Muscle layer of colon (tissue), 2 donors: ENCODE results near the gene TUG1.

Experiments used
- H3K27ac ChIP-seq: one replicate; pipeline ENCODE4 v1.7.0; 2013; ENCODE audit warnings: low read depth, mild to moderate bottlenecking, low read length, moderate library complexity
- H3K27me3 ChIP-seq, 2 donors: one replicate each; pipeline ENCODE4 v1.7.0; 2013; ENCODE audit warnings: low read length in 2 of 2, mild to moderate bottlenecking in 2 of 2; ENCODE audit not compliant: insufficient read depth in 2 of 2, control insufficient read depth in 1 of 2
- H3K36me3 ChIP-seq: one replicate; pipeline ENCODE4 v1.7.0; 2013; ENCODE audit warnings: mild to moderate bottlenecking, low read length; ENCODE audit not compliant: insufficient read depth
- H3K4me1 ChIP-seq: one replicate; pipeline ENCODE4 v1.7.0; 2013; ENCODE audit warnings: mild to moderate bottlenecking, low read length; ENCODE audit not compliant: insufficient read depth
- H3K4me3 ChIP-seq, 2 donors: one replicate each; pipeline ENCODE4 v1.7.0; 2013; ENCODE audit warnings: low read length in 2 of 2, low read depth in 1 of 2, mild to moderate bottlenecking in 1 of 2, moderate library complexity in 1 of 2
- H3K9ac ChIP-seq: one replicate; pipeline ENCODE4 v1.7.0; 2013; ENCODE audit warnings: low read length
- H3K9me3 ChIP-seq: one replicate; pipeline ENCODE4 v1.7.0; 2013; ENCODE audit warnings: mild to moderate bottlenecking, low read length
- donor health status: abdominal sarcoma.
- donor health status: Adenocarcinoma of cecum.

Gene TUG1

GRCh38 chr22:30979932-30980331 is 10.9 kb downstream of the TUG1 start:
- Histone ChIP-seq H3K9me3 (peaks cover 14% of the 10 kb centered on the region), H3K4me1 (no peaks in the 10 kb centered on the region), H3K27ac (no peak overlapping the region), H3K36me3 (peaks cover 9% of the 10 kb centered on the region), H3K9ac (no peak overlapping the region), H3K4me3 (no peak overlapping the region), H3K27me3 (no peaks in the 10 kb centered on the region)

- Histone ChIP-seq H3K27me3 (no peaks in the 10 kb centered on the region), H3K36me3 (no peaks in the 10 kb centered on the region), H3K4me3 (no peak overlapping the region), H3K27ac (no peak overlapping the region), H3K4me1 (no peaks in the 10 kb centered on the region), H3K9ac (no peak overlapping the region), H3K9me3 (no peaks in the 10 kb centered on the region)
Observed at GRCh38 chr22:30982512-30982911, 13.4 kb downstream of the TUG1 start.

- Histone ChIP-seq H3K9me3 (no peaks in the 10 kb centered on the region), H3K9ac (no peak overlapping the region)
Observed at GRCh38 chr22:30984317-30984716, 15.3 kb downstream of the TUG1 start.

GRCh38 chr22:30985561-30986208 is 16.6 kb downstream of the TUG1 start:
- no peak overlapping the region for H3K27ac ChIP-seq
- no peaks in the 10 kb centered on the region for H3K9me3 ChIP-seq
- H3K36me3 ChIP-seq = no peaks in the 10 kb centered on the region
- H3K9ac ChIP-seq = no peak overlapping the region
- no peaks in the 10 kb centered on the region for H3K27me3 ChIP-seq
- H3K4me3 ChIP-seq = no peak overlapping the region
- no peaks in the 10 kb centered on the region for H3K4me1 ChIP-seq

More at GRCh38 chr22:30984317-30984716, 15.3 kb downstream of the TUG1 start:
- H3K36me3 ChIP-seq = no peaks in the 10 kb centered on the region
- no peak overlapping the region for H3K4me3 ChIP-seq
- no peak overlapping the region for H3K27ac ChIP-seq
- no peaks in the 10 kb centered on the region for H3K27me3 ChIP-seq
- no peaks in the 10 kb centered on the region for H3K4me1 ChIP-seq

GRCh38 chr22:30989474-30989873 is 20.4 kb downstream of the TUG1 start:
- H3K27me3 ChIP-seq = no peaks in the 10 kb centered on the region
- H3K27ac ChIP-seq = no peak overlapping the region
- no peak overlapping the region for H3K4me3 ChIP-seq
- no peaks in the 10 kb centered on the region for H3K9me3 ChIP-seq
- H3K9ac ChIP-seq = no peak overlapping the region
- no peaks in the 10 kb centered on the region for H3K4me1 ChIP-seq
- no peaks in the 10 kb centered on the region for H3K36me3 ChIP-seq

GRCh38 chr22:30990690-30991089 is 21.6 kb downstream of the TUG1 start:
- Histone ChIP-seq H3K27me3 (no peaks in the 10 kb centered on the region), H3K4me1 (no peaks in the 10 kb centered on the region), H3K9me3 (no peaks in the 10 kb centered on the region), H3K27ac (no peak overlapping the region), H3K4me3 (no peak overlapping the region), H3K9ac (no peak overlapping the region), H3K36me3 (no peaks in the 10 kb centered on the region)

GRCh38 chr22:30992565-30992964 is 23.5 kb downstream of the TUG1 start:
- H3K27ac ChIP-seq = no peak overlapping the region
- H3K4me3 ChIP-seq = no peak overlapping the region
- no peaks in the 10 kb centered on the region for H3K4me1 ChIP-seq
- H3K36me3 ChIP-seq = no peaks in the 10 kb centered on the region
- H3K9me3 ChIP-seq = no peaks in the 10 kb centered on the region
- no peak overlapping the region for H3K9ac ChIP-seq
- H3K27me3 ChIP-seq = no peaks in the 10 kb centered on the region

GRCh38 chr22:30994960-30995359 is 25.9 kb downstream of the TUG1 start:
- Histone ChIP-seq H3K4me1 (no peaks in the 10 kb centered on the region), H3K9ac (no peak overlapping the region), H3K4me3 (no peak overlapping the region), H3K9me3 (no peaks in the 10 kb centered on the region), H3K36me3 (no peaks in the 10 kb centered on the region), H3K27ac (no peak overlapping the region), H3K27me3 (no peaks in the 10 kb centered on the region)

- H3K27ac ChIP-seq = no peak overlapping the region
- H3K9me3 ChIP-seq = no peaks in the 10 kb centered on the region
- no peaks in the 10 kb centered on the region for H3K4me1 ChIP-seq
- no peaks in the 10 kb centered on the region for H3K36me3 ChIP-seq
- H3K9ac ChIP-seq = no peak overlapping the region
- no peak overlapping the region for H3K4me3 ChIP-seq
- H3K27me3 ChIP-seq = no peaks in the 10 kb centered on the region
Observed at GRCh38 chr22:30996462-30996861, 27.4 kb downstream of the TUG1 start.

- no peaks in the 10 kb centered on the region for H3K27me3 ChIP-seq
- H3K36me3 ChIP-seq = no peaks in the 10 kb centered on the region
- no peaks in the 10 kb centered on the region for H3K4me1 ChIP-seq
- no peak overlapping the region for H3K27ac ChIP-seq
- H3K4me3 ChIP-seq = no peak overlapping the region
- H3K9ac ChIP-seq = no peak overlapping the region
- H3K9me3 ChIP-seq = no peaks in the 10 kb centered on the region
Observed at GRCh38 chr22:30998329-30998728, 29.3 kb downstream of the TUG1 start.

- Histone ChIP-seq H3K36me3 (no peaks in the 10 kb centered on the region), H3K9me3 (no peaks in the 10 kb centered on the region), H3K4me3 (no peak overlapping the region), H3K27ac (no peak overlapping the region), H3K27me3 (no peaks in the 10 kb centered on the region), H3K4me1 (no peaks in the 10 kb centered on the region), H3K9ac (no peak overlapping the region)
Observed at GRCh38 chr22:31001124-31001770, 32.2 kb downstream of the TUG1 start.

GRCh38 chr22:31005535-31005934 is 36.5 kb downstream of the TUG1 start:
- Histone ChIP-seq H3K4me3 (no peak overlapping the region), H3K36me3 (no peaks in the 10 kb centered on the region), H3K27ac (no peak overlapping the region), H3K9ac (no peak overlapping the region), H3K27me3 (no peaks in the 10 kb centered on the region), H3K9me3 (no peaks in the 10 kb centered on the region), H3K4me1 (no peaks in the 10 kb centered on the region)
